ENCODE data around the gene P3H3.
A peak's percentile ranks its signal among the peaks of the same experiment; 100 is the strongest.

Gene P3H3

GRCh38 chr12:6827982-6828780 lies at the start of gene P3H3:
Gene P3H3, plus strand, starts transcription at chr12:6828407. Its CDS starts 34 bp downstream, at chr12:6828441.
- DNase-seq (ENCODE audit: low spot score) (peak; percentile 53), FAIRE-seq (no peak)

GRCh38 chr12:6778574-6779550 lies 49.3 kb upstream of the P3H3 start:
- DNase-seq (ENCODE audit: low spot score) (peak; percentile 77), FAIRE-seq (peak; percentile 18)

GRCh38 chr12:6779708-6780432 lies 48.3 kb upstream of the P3H3 start:
- DNase-seq (ENCODE audit: low spot score) (no peak), FAIRE-seq (no peak)

- DNase-seq (ENCODE audit: low spot score) = no peak
- no peak for FAIRE-seq
These were observed 47.6 kb upstream of the P3H3 start for GRCh38 chr12:6780573-6780972.

- no peak for FAIRE-seq
- DNase-seq (ENCODE audit: low spot score) = no peak
These were observed 46.1 kb upstream of the P3H3 start for GRCh38 chr12:6782119-6782518.

- no peak for FAIRE-seq
- no peak for DNase-seq (ENCODE audit: low spot score)
These were observed 45.2 kb upstream of the P3H3 start for GRCh38 chr12:6782850-6783566.

- DNase-seq (ENCODE audit: low spot score) (no peak), FAIRE-seq (no peak)
These were observed 44.4 kb upstream of the P3H3 start for GRCh38 chr12:6783828-6784227.

- FAIRE-seq (no peak), DNase-seq (ENCODE audit: low spot score) (no peak)
These were observed 43.9 kb upstream of the P3H3 start for GRCh38 chr12:6784296-6784695.

- no peak for DNase-seq (ENCODE audit: low spot score)
- FAIRE-seq = no peak
These were observed 43.4 kb upstream of the P3H3 start for GRCh38 chr12:6784761-6785160.

- DNase-seq (ENCODE audit: low spot score) (no peak), FAIRE-seq (no peak)
These were observed 41.7 kb upstream of the P3H3 start for GRCh38 chr12:6786416-6787094.

GRCh38 chr12:6787309-6787708 lies 40.9 kb upstream of the P3H3 start:
- DNase-seq (ENCODE audit: low spot score) (no peak), FAIRE-seq (no peak)

- DNase-seq (ENCODE audit: low spot score) (no peak), FAIRE-seq (no peak)
These were observed 39.0 kb upstream of the P3H3 start, which contains the start of gene CD4 for GRCh38 chr12:6788972-6789924. Gene CD4, plus strand, starts transcription at chr12:6789528. Its CDS starts 10,611 bp downstream, at chr12:6800139.

GRCh38 chr12:6790496-6791150 lies 37.6 kb upstream of the P3H3 start:
- DNase-seq (ENCODE audit: low spot score) (no peak), FAIRE-seq (no peak)

GRCh38 chr12:6791931-6792520 lies 36.2 kb upstream of the P3H3 start:
- no peak for FAIRE-seq

GRCh38 chr12:6792522-6793201 lies 35.5 kb upstream of the P3H3 start:
- no peak for DNase-seq (ENCODE audit: low spot score)
- FAIRE-seq = no peak

More at GRCh38 chr12:6791931-6792520, 36.2 kb upstream of the P3H3 start:
- DNase-seq (ENCODE audit: low spot score) = no peak

GRCh38 chr12:6795088-6795487 lies 33.1 kb upstream of the P3H3 start:
- FAIRE-seq (no peak), DNase-seq (ENCODE audit: low spot score) (no peak)

GRCh38 chr12:6796576-6796975 lies 31.6 kb upstream of the P3H3 start:
- no peak for FAIRE-seq
- no peak for DNase-seq (ENCODE audit: low spot score)

- FAIRE-seq (no peak), DNase-seq (ENCODE audit: low spot score) (no peak)
These were observed 29.1 kb upstream of the P3H3 start for GRCh38 chr12:6799147-6799546.
